GM21737 (cell line): Measurements from ENCODE around the gene DPF3.

Experiments used
- ATAC-seq: cut with Tn5 transposase; IDR thresholded peaks from one replicate; pipeline ENCODE4 v1.9.1; 2021; ENCODE audit warnings: mild to moderate bottlenecking, moderate library complexity; ENCODE audit not compliant: unreplicated experiment

DPF3 gene

GRCh38 chr14:72606879-72607278, 287.0 kb downstream of the DPF3 start:
- ATAC-seq = no peak

GRCh38 chr14:72605921-72606220, 288.0 kb downstream of the DPF3 start:
- no peak for ATAC-seq

GRCh38 chr14:72605096-72605920, 288.6 kb downstream of the DPF3 start:
- ATAC-seq = no peak

DNA sequence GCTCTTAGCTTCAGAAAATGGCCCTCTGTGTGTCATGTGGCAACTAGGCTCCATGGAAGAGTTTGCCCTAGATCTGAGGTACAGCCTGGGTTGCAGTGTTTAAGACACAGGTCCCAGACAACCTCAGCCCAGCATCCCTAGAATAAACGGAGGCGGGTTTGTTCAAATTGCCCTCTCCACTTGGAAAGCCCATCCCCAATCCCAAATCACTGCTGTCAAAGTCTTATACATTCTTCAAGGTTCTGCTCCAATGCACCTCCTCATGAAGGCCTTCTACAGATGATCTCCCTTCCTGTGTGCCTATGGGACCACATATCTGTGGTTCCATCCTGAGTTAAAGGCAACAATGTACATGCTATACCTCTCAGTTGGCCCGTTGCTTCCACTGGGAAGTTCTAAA, 289.8 kb downstream of the DPF3 start:
- ATAC-seq = no peak

- no peak for ATAC-seq
These were observed 290.3 kb downstream of the DPF3 start for GRCh38 chr14:72603639-72604038.

DNA sequence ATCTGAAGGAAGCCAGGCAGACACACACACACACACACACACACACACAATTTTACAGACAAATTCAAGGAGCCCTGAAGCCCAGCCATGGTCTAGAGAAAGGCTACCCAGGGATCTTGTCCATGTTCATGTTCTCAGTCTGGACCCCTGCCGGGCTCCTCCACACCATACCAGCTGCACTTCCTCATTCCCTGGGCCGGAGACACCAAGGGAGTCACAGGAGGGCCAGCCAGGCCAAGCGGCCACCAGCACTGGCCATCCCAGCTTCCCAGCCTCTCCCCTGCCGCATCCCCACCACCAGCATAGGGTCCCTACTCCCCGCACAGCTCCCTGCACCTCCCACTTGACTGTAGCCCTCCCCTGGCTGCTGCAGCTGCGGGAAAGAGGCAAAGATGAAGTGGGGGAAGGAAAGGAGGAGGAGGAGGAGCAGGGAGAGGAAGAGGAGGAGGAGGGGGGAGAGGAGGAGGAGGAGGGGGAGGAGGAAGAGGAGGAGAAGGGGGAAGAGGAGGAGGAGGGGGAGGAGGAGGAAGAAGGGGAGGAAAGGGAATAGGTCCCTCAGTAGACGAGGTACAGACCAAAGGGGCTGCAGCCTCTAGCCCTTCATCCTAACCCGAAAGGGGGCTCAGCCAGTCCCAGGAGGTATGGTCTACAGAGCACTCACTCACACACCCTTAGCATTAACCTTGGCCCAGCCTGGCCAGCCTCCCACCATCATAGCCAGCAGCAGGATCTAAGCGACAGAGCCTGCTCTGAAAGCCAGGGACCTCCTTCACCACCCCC, 293.2 kb downstream of the DPF3 start:
- ATAC-seq = no peak

GRCh38 chr14:72599579-72600470, 294.1 kb downstream of the DPF3 start:
- no peak for ATAC-seq

DNA sequence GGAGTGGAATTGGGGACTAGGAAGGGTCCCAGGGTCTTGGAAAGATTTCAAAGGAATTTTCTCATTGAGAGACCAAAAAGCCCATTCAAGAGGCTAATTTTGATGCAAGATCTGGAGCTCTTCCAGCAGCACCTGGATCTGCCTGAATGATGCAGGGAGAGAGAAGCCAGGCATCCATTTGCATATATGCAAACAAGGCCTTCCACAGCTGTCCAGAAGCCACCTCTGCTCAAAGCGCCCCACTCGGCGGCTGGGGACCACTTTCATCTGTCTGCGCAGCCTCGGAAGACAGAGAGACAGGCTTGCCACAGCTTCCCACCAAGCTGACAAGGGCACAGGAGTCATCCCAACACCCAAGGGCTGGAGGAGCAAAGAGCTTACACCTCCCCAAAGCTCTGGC, 295.6 kb downstream of the DPF3 start:
- no peak for ATAC-seq

DNA sequence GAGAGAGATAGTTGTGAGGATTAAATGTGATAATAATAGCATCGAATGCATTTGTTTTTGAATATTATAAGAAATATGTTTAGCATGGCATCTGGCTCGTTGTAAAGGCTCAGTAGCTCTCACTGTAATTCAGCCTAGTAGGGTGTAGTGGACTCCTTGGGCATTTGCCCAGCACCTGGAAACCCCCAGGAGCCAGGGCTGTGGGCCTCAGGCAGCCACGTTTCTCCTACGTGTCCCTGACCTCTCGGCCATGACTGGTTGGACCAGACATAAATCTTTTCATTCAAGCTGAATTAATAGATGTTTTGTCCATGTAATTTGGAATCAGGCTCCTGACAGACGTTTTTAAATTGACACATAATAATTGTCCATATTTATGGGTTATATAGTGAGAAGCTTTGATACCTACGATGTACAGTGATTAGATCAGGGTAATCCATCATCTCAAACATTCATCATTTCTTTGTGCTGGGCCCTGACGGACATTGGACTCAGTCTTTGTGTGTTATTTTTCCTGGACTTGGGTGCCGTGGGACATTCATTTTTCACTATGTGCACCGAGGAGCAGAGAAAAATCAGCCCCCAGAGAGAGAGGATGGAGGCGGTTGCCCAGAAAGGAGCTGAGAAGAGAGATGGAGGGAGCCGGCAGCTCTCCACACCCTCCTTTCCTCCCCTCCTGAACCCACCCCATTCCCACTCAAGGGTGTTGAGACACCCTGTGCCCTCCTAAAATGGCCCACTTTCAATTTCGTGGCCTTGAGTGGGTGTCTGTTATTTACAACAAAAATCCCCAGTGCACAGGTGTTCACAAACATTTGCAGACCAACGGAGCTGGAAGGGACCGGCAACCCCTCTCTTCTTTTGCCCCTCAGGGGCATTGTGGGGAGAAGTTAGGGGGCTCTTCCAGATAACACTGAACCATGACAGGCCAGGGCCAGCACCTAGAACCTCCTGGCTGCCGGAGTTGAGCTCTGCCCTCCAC, 296.4 kb downstream of the DPF3 start:
- ATAC-seq = no peak

DNA sequence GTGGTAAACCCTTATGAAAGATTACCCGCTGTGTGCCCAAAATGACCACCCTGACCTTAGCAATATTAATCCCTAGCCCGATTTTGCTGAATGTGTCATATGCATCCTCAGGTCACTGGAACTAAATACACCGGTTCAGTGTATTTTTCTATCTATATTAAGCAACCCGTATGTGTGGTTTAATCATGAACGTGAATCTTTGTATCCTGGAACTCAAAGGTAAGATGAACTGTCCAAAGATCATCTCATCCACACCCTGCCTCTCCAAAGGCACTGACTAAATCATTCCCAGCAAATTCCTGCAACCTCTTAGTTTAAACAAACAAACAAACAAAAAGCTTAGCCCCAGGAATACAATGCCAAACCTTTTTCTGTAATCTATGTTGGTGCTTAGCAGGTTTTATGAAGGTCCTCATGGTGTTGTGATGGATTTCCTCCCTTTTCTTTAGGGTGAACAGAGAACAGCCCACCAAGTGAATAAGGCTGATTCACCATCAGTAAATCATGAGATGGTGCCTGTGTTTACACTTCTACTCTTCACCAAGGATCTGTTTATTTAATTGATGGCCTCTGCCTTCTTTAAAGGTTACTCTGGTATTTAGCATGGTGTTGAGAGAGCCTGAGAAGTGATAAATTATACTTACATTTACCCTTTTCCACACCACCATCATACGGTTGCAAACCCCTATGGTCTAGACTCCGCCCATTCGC, 298.6 kb downstream of the DPF3 start:
- ATAC-seq = no peak

DNA sequence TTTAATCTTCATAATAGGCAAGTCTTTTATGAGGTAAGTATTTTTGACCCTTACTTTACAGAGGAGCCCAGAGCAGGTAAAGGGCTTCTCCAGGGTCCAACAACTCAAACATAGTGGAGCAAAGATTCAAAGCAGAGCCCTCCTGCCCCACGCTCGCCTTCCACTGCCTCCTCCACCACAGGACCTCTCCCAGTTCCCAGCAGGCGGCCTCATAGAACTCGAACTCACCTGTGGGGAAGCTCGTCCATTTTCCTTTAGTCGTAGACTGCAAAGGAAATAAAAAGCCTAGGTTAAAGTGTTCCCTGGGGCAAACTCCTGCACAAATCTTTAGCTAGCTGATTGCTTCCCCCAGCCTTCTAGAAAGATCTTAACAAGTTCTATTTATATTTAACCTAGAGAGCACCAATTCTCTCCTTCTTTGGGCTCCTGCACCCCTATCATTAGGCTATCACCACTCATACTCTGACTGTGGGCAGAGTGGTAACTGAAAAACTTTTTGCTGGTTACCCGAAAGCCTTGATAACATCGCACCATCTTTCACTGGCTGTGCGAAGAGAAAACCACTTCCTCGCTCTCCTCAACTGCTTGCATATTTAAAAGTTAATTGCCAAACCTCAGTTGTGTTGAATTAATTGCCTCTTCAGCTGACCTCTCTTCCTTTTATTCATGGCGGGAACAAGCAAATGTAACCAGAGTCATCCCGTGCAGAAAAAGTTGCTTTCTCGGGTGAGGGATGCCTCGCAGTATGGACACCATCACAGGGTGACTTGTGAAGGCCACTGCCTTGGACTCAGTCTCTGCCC, 299.6 kb downstream of the DPF3 start:
- ATAC-seq = peak; percentile 60

- no peak for ATAC-seq
These were observed 302.5 kb downstream of the DPF3 start for GRCh38 chr14:72591391-72591790.

DNA sequence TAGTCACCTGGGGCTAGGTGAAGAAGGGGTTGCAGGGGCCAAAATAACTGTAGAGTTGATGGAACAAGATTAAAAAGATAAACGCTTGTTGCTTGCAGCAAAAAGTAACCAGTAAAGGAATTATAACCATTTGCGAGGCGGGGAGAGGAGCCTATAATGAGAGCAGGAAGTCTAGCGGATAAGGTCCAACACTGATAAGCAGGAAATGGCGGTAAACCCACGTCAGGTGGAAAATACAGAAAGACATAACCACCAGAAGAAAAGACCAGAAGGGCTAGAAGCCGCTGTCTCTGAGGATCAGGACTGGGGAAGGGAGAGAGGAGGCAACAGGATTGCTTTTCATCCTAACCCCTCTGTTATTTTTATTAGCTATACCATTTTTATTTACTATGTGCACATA, 303.3 kb downstream of the DPF3 start:
- ATAC-seq = no peak

DNA sequence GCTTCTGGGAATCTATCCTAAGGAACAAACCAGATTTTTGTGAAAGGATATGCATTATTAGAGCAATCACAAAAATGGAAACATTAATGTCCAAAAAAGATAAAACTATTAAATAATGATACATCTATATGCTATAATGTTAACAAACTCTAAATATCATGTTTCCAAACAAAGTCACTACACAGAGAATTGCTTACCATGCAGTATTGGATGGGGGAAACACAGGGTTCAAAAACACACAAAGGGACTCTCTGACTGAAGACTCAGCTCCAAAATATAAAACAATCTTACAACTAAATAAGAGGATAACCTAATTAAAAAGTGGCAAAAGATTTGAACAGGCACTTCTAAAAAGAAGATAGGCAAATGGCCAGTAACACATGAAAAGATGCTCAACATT, 304.2 kb downstream of the DPF3 start:
- no peak for ATAC-seq

GRCh38 chr14:72588521-72588920, 305.4 kb downstream of the DPF3 start:
- ATAC-seq = no peak

GRCh38 chr14:72583316-72584272, 310.3 kb downstream of the DPF3 start:
- no peak for ATAC-seq

GRCh38 chr14:72582582-72582981, 311.3 kb downstream of the DPF3 start:
- ATAC-seq = no peak

- ATAC-seq = no peak
These were observed 315.4 kb downstream of the DPF3 start for GRCh38 chr14:72578514-72578913.
